ENCODE data around the gene ANKRD34B.

Gene ANKRD34B

DNA sequence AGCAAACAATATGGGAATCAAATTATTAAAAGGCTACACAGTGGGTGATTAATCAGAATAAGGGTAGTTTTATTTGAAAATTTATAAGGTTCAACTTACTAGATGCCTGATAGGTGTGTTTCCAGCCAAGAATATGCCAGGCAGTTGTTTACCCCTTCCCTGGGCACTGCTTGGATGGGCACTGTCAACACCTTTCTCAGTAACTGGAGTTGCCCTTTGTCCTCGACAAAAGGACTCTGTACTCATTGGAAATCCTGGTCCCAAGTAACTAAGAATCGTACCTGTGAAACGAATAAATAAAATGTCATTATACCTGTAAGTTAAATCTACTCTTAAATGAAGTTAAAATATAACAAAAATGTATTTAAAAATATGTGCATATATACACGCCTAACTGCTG, 15.0 kb downstream of the ANKRD34B start:
- no peak overlapping the region for H3K4me3 ChIP-seq (ENCODE audit: low read length)
- TF ChIP-seq CTCF (conservative IDR thresholded peaks at IDR 0.05; ENCODE audit: low read depth, low read length): no peak
- DNase-seq (ENCODE audit: low read depth): no peak

DNA sequence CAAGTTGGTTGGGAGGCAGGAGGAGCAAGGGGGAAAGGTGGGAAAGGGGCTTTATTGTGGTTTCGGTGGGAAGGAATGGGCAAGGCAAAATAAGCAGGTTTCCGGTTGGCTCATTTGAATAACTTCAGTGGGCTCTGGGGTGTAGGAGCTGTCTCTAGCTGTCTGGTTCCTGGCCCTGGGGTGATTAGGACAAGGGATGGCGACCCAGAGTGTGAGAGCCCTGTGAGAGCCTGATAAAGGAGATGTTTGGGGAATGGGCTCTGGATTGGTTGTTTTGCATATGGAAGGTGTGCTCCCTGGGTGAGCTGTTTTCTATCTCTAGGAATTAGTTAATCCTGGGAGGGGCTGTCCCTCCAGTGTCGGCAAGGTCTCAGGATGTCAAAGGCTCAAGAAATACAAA, 15.4 kb downstream of the ANKRD34B start:
- H3K4me3 ChIP-seq (ENCODE audit: low read length): no peak overlapping the region
- no peak for DNase-seq (ENCODE audit: low read depth)
- TF ChIP-seq CTCF (conservative IDR thresholded peaks at IDR 0.05; ENCODE audit: low read depth, low read length): no peak

GRCh38 chr5:80541392-80541791, 28.7 kb downstream of the ANKRD34B start:
- no peak overlapping the region for H3K4me3 ChIP-seq (ENCODE audit: low read length)
- TF ChIP-seq CTCF (conservative IDR thresholded peaks at IDR 0.05; ENCODE audit: low read depth, low read length): no peak
- no peak for DNase-seq (ENCODE audit: low read depth)

DNA sequence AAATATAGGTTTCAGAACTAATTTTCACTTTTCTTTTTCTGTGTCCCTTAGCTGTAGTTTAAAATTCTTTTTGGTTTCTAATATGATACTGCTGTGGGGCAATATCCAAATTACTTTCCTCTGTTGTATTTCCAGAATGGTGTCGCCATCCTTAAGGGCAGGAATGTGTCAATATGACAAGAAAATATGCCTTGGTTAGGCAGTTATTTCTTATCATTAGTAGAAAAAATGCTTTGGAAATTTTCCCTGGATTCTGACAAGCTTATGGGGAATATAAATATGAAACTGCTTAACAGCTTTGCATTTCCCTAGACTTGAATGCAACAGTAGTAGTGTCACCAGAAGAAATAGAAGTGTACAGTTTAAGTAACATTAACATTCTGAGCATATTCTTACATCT, 29.4 kb downstream of the ANKRD34B start:
- TF ChIP-seq CTCF (conservative IDR thresholded peaks at IDR 0.05; ENCODE audit: low read depth, low read length): no peak
- no peak overlapping the region for H3K4me3 ChIP-seq (ENCODE audit: low read length)
- no peak for DNase-seq (ENCODE audit: low read depth)

- DNase-seq (ENCODE audit: low read depth): peak; percentile 29
- TF ChIP-seq CTCF (conservative IDR thresholded peaks at IDR 0.05; ENCODE audit: low read depth, low read length): no peak
These were observed 53.3 kb downstream of the ANKRD34B start for GRCh38 chr5:80516826-80517225.

DNA sequence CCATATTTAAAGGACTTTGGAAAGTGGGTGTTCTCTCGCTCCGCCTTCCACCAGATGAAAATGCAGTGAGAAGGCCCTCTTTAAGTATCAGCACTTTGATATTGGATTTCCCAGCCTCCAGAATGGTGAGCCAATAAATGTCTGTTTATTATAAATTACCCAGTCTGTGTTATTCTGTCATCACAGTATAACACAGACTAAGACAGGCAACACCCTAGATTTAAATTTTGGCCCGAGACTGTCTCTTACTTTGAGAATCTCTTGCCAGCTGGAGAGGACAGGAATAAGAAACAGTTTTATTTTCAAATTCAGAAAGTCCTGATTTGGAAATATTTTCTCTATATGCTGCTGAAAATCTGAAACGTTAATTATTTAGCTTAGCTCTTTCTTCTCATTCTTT, 60.7 kb downstream of the ANKRD34B start:
- H3K4me3 ChIP-seq (ENCODE audit: low read length): no peak overlapping the region
- TF ChIP-seq CTCF (conservative IDR thresholded peaks at IDR 0.05; ENCODE audit: low read depth, low read length): no peak
- no peak for DNase-seq (ENCODE audit: low read depth)

More at GRCh38 chr5:80516826-80517225, 53.3 kb downstream of the ANKRD34B start:
- no peak overlapping the region for H3K4me3 ChIP-seq (ENCODE audit: low read length)

DNA sequence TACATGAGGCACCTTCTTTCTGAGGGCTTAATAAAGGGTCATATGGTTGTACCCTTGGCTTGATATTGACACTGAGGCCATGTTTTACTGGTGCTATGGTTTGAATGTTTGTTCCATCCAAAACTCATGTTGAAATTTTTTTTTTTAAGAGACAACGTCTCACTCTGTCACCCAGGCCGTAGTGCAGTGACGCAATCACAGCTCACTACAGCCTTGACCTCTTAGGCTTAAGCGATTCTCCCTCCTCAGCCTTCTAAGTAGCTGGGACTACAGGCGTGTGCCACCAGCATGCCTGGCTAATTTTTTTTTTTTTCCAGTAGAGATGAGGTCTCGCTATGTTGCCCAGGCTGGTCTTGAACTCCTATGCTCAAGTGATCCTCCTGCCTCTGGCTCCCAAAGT, 61.2 kb downstream of the ANKRD34B start:
- H3K4me3 ChIP-seq (ENCODE audit: low read length): no peak overlapping the region
- DNase-seq (ENCODE audit: low read depth): no peak
- no peak for TF ChIP-seq CTCF (conservative IDR thresholded peaks at IDR 0.05; ENCODE audit: low read depth, low read length)
